Osteoblast (primary cell): ENCODE data around the gene CARMIL1. TPM values are rescaled to one million over a fixed set of nuclear protein-coding genes. Genes with fewer than 3 reads are reported as not detected.

Experiments used
- DNase-seq: peaks from one replicate; pipeline ENCODE4 v3.0.0; 2011; ENCODE audit warnings: low spot score, mixed read lengths; ENCODE audit not compliant: insufficient read length; ENCODE audit errors: missing footprints
- H2AFZ ChIP-seq: 2 replicates; pipeline ENCODE4 v1.6.0; 2011; ENCODE audit warnings: mild to moderate bottlenecking, low read length
- H3K27ac ChIP-seq: 2 replicates; pipeline ENCODE4 v1.5.1; 2011; ENCODE audit warnings: mild to moderate bottlenecking, low read depth, low read length, moderate library complexity
- H3K27me3 ChIP-seq: 2 replicates; pipeline ENCODE4 v1.6.0; 2012; ENCODE audit warnings: mild to moderate bottlenecking, control low read depth, inconsistent platforms, low read length, moderate library complexity; ENCODE audit not compliant: insufficient read depth
- H3K36me3 ChIP-seq: 2 replicates; pipeline ENCODE4 v1.5.1; 2011; ENCODE audit warnings: mild to moderate bottlenecking, low read length, control low read depth, moderate library complexity; ENCODE audit not compliant: insufficient read depth
- H3K4me1 ChIP-seq: 2 replicates; pipeline ENCODE4 v1.5.1; 2011; ENCODE audit warnings: mild to moderate bottlenecking, low read length, control low read depth, moderate library complexity; ENCODE audit not compliant: insufficient read depth
- H3K4me2 ChIP-seq: 2 replicates; pipeline ENCODE4 v1.6.0; 2011; ENCODE audit warnings: mild to moderate bottlenecking, low read length; ENCODE audit not compliant: insufficient read depth
- H3K4me3 ChIP-seq: fragments of 200-600 bp; sonication (generic); 3 replicates; pipeline ENCODE4 v1.5.1; 2012; ENCODE audit warnings: mild to moderate bottlenecking, low read length, inconsistent platforms; ENCODE audit not compliant: insufficient read depth
- H3K79me2 ChIP-seq: 2 replicates; pipeline ENCODE4 v1.6.0; 2012; ENCODE audit warnings: mild to moderate bottlenecking, low read length, control low read depth, inconsistent platforms; ENCODE audit not compliant: insufficient read depth
- H3K9me3 ChIP-seq: 2 replicates; pipeline ENCODE4 v1.5.1; 2011; ENCODE audit warnings: low read depth, low read length, control low read depth
- H4K20me1 ChIP-seq: 2 replicates; pipeline ENCODE4 v1.6.0; 2012; ENCODE audit warnings: mild to moderate bottlenecking, low read length, control low read depth; ENCODE audit not compliant: insufficient read depth
- CTCF ChIP-seq: IDR thresholded peaks from 2 replicates; pipeline ENCODE4 v1.5.1; 2011; ENCODE audit warnings: mild to moderate bottlenecking, low read depth, low read length, moderate library complexity; ENCODE audit errors: extremely low read depth
- total RNA-seq: library from RNA; depleted of rRNA; stranded (reverse); fragments of >200 nt; gene quantifications from 2 replicates; pipeline ENCODE4 v1.2.3, GENCODE V29; 2012

CARMIL1 gene
- total RNA-seq, 1 donor, result 25.7 TPM

- Histone ChIP-seq H4K20me1 (no peaks in the 10 kb centered on the region), H3K27me3 (no peaks in the 10 kb centered on the region), H3K36me3 (peaks cover 3% of the 10 kb centered on the region), H3K4me3 (no peak overlapping the region), H2AFZ (no peak overlapping the region), H3K4me2 (no peak overlapping the region), H3K79me2 (no peaks in the 10 kb centered on the region), H3K9me3 (no peaks in the 10 kb centered on the region), H3K4me1 (no peaks in the 10 kb centered on the region), H3K27ac (no peak overlapping the region)
- no peak for TF ChIP-seq CTCF
- DNase-seq, result no peak
These were observed 168.4 kb downstream of the CARMIL1 start for GRCh38 chr6:25447570-25447929.

GRCh38 chr6:25448965-25449538 lies 169.9 kb downstream of the CARMIL1 start:
- DNase-seq, result no peak
- H4K20me1 ChIP-seq, result no peaks in the 10 kb centered on the region
- H3K4me3 ChIP-seq, result no peak overlapping the region
- no peaks in the 10 kb centered on the region for H3K27me3 ChIP-seq
- H3K36me3 ChIP-seq, result peaks cover 3% of the 10 kb centered on the region
- H3K4me1 ChIP-seq, result no peaks in the 10 kb centered on the region
- no peaks in the 10 kb centered on the region for H3K79me2 ChIP-seq
- H3K27ac ChIP-seq, result no peak overlapping the region
- H2AFZ ChIP-seq, result no peak overlapping the region
- H3K4me2 ChIP-seq, result no peak overlapping the region
- H3K9me3 ChIP-seq, result no peaks in the 10 kb centered on the region
- TF ChIP-seq CTCF, result no peak

- Histone ChIP-seq H3K27ac (no peak overlapping the region), H3K4me3 (no peak overlapping the region), H3K36me3 (peaks cover 3% of the 10 kb centered on the region), H3K79me2 (no peaks in the 10 kb centered on the region), H2AFZ (no peak overlapping the region), H3K4me1 (peaks cover 2% of the 10 kb centered on the region), H3K27me3 (no peaks in the 10 kb centered on the region), H3K4me2 (no peak overlapping the region), H4K20me1 (no peaks in the 10 kb centered on the region), H3K9me3 (no peaks in the 10 kb centered on the region)
- no peak for DNase-seq
- TF ChIP-seq CTCF, result no peak
These were observed 170.6 kb downstream of the CARMIL1 start for GRCh38 chr6:25449774-25450173.

GRCh38 chr6:25450469-25451198 lies 171.5 kb downstream of the CARMIL1 start:
- Histone ChIP-seq H3K79me2 (no peaks in the 10 kb centered on the region), H3K36me3 (peaks cover 3% of the 10 kb centered on the region), H3K4me1 (peaks cover 2% of the 10 kb centered on the region), H3K27me3 (no peaks in the 10 kb centered on the region), H4K20me1 (no peaks in the 10 kb centered on the region), H3K4me3 (no peak overlapping the region), H3K9me3 (no peaks in the 10 kb centered on the region), H2AFZ (no peak overlapping the region), H3K27ac (no peak overlapping the region), H3K4me2 (no peak overlapping the region)
- TF ChIP-seq CTCF, result no peak
- DNase-seq, result no peak
